DOHH2 (cell line): ENCODE data around the gene FXN.

Experiments
- H3F3A ChIP-seq: fragments of 200-600 bp; sonication (generic), shearing (Covaris generic); 2 replicates; pipeline ENCODE4 v1.6.0; 2016; ENCODE audit warnings: antibody characterized with exemption, mild to moderate bottlenecking; ENCODE audit not compliant: control insufficient read depth, insufficient read depth
- H3K27ac ChIP-seq: fragments of 200-600 bp; sonication (generic); 2 replicates; pipeline ENCODE4 v1.5.1; 2014; ENCODE audit warnings: low read depth, mild to moderate bottlenecking, low read length, moderate library complexity
- H3K27me3 ChIP-seq: fragments of 200-600 bp; sonication (generic); 2 replicates; pipeline ENCODE4 v1.6.1; 2014; ENCODE audit warnings: mild to moderate bottlenecking, low read length, mixed read lengths; ENCODE audit not compliant: control insufficient read depth
- H3K36me3 ChIP-seq: fragments of 200-600 bp; sonication (generic); 2 replicates; pipeline ENCODE4 v1.6.1; 2014; ENCODE audit warnings: mild to moderate bottlenecking, low read length, moderate library complexity, mixed read lengths; ENCODE audit not compliant: control insufficient read depth
- H3K4me1 ChIP-seq: fragments of 200-600 bp; sonication (generic); 2 replicates; pipeline ENCODE4 v1.6.1; 2014; ENCODE audit warnings: mild to moderate bottlenecking, low read length, mixed read lengths; ENCODE audit not compliant: control insufficient read depth
- H3K4me2 ChIP-seq: fragments of 200-600 bp; sonication (generic); 2 replicates; pipeline ENCODE4 v1.6.0; 2014; ENCODE audit warnings: mild to moderate bottlenecking, low read length, moderate library complexity
- H3K4me3 ChIP-seq: fragments of 200-600 bp; sonication (generic); 2 replicates; pipeline ENCODE4 v1.5.1; 2014; ENCODE audit warnings: mild to moderate bottlenecking, low read length, mixed read lengths
- H3K79me2 ChIP-seq: fragments of 200-600 bp; sonication (generic); 2 replicates; pipeline ENCODE4 v1.6.1; 2014; ENCODE audit warnings: mild to moderate bottlenecking, low read length, mixed read lengths; ENCODE audit not compliant: control insufficient read depth
- H3K9me2 ChIP-seq: fragments of 200-600 bp; sonication (generic); replicated peaks from 2 replicates; pipeline ENCODE4 v1.6.1; 2014; ENCODE audit warnings: mild to moderate bottlenecking, low read length, mixed read lengths; ENCODE audit not compliant: control insufficient read depth
- H3K9me3 ChIP-seq: fragments of 200-600 bp; sonication (generic); 2 replicates; pipeline ENCODE4 v1.6.1; 2014; ENCODE audit warnings: antibody characterized with exemption, low read length, mixed read lengths; ENCODE audit not compliant: control insufficient read depth, insufficient read depth
- H4K20me1 ChIP-seq: fragments of 200-600 bp; sonication (generic); 2 replicates; pipeline ENCODE4 v1.6.0; 2014; ENCODE audit warnings: low read depth, mild to moderate bottlenecking, antibody characterized with exemption, low read length, moderate library complexity; ENCODE audit not compliant: control insufficient read depth, insufficient read depth
- EZH2phosphoT487 ChIP-seq: fragments of 200-600 bp; sonication (generic); IDR thresholded peaks from 2 replicates; pipeline ENCODE4 v1.6.1; 2017; ENCODE audit warnings: borderline replicate concordance, mild to moderate bottlenecking, antibody characterized with exemption, low read length, moderate library complexity, mixed read lengths
- TF ChIP-seq, protein P1 (sequence below): fragments of 200-600 bp; sonication (generic); IDR thresholded peaks from one replicate; pipeline ENCODE4 v1.5.1; 2014; ENCODE audit warnings: antibody characterized with exemption, mild to moderate bottlenecking, low read depth, low read length; ENCODE audit not compliant: poor library complexity, severe bottlenecking

FXN gene

DNA sequence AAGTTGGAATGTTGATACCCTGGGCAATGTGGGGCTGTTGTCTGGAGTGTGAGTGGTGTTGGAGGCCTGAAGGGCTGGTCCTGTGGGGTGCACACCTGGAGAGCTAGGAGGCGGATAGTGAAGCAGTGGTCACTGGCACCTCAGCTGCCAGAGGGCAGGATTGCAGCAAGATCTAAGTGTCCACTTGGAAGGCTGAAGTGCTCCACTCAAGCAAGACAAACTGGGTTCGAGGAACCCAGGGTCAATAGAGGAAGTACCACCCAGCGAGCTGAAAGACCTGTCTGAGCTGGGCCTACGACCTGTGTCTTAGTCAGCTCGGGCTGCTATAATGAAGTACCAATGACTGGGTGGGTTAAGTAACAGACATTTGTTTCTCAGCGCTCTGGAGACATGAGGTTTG is 98.9 kb downstream of the FXN start:
- Histone ChIP-seq H3K36me3 (no peaks in the 10 kb centered on the region), H3K4me2 (no peak overlapping the region), H4K20me1 (no peaks in the 10 kb centered on the region), H3K79me2 (no peaks in the 10 kb centered on the region), H3K9me3 (no peaks in the 10 kb centered on the region), H3K27ac (no peak overlapping the region), H3K9me2 (no peaks in the 10 kb centered on the region), H3K27me3 (no peaks in the 10 kb centered on the region), H3K4me3 (no peak overlapping the region), H3F3A (no peaks in the 10 kb centered on the region), H3K4me1 (no peaks in the 10 kb centered on the region)
- no peak for TF ChIP-seq EZH2phosphoT487
- TF ChIP-seq, protein P1, sequence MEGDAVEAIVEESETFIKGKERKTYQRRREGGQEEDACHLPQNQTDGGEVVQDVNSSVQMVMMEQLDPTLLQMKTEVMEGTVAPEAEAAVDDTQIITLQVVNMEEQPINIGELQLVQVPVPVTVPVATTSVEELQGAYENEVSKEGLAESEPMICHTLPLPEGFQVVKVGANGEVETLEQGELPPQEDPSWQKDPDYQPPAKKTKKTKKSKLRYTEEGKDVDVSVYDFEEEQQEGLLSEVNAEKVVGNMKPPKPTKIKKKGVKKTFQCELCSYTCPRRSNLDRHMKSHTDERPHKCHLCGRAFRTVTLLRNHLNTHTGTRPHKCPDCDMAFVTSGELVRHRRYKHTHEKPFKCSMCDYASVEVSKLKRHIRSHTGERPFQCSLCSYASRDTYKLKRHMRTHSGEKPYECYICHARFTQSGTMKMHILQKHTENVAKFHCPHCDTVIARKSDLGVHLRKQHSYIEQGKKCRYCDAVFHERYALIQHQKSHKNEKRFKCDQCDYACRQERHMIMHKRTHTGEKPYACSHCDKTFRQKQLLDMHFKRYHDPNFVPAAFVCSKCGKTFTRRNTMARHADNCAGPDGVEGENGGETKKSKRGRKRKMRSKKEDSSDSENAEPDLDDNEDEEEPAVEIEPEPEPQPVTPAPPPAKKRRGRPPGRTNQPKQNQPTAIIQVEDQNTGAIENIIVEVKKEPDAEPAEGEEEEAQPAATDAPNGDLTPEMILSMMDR, result no peak

DNA sequence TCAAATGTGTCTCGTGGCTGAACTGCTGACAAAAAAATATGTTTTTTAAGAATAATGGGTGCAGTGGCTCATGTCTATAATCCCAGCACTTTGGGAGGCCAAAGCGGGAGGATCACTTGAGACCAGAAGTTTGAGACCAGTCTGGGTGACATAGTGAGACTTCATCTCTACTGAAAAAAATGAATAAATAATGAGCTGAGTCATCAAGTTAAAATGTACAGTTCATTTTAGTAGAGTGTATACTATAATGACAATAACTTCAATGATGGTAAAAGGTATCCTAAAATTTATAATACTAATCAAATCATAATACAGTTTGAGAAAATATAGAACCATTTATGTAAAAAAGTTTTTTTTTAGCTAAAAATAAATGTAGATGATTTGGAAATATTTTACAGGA is 100.6 kb downstream of the FXN start:
- Histone ChIP-seq H3F3A (no peaks in the 10 kb centered on the region), H3K9me3 (no peaks in the 10 kb centered on the region), H3K79me2 (no peaks in the 10 kb centered on the region), H4K20me1 (no peaks in the 10 kb centered on the region), H3K4me3 (no peak overlapping the region), H3K9me2 (no peaks in the 10 kb centered on the region), H3K4me2 (no peak overlapping the region), H3K36me3 (no peaks in the 10 kb centered on the region), H3K27ac (no peak overlapping the region), H3K27me3 (no peaks in the 10 kb centered on the region), H3K4me1 (no peaks in the 10 kb centered on the region)
- TF ChIP-seq, protein P1, result no peak
- TF ChIP-seq EZH2phosphoT487, result no peak

DNA sequence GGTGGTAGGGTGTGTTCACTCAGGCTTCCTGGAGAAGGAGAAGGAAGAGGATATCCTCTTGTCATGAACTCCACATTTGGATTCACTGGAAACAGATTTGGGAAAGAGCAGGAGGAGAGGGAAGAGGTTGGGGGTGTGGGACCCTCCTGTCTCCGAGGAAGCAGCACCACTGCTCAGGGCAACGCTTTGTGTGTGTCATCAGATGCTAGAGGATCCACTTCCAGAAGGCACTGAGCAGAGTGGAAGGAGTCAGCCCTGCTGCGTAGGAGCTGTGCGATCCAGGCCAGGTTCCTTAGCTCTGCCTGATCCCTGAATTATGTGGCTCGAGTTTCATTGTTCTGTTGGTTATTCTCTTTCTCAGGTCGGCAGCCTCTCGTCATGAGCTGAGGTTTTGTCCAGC is 101.2 kb downstream of the FXN start:
- Histone ChIP-seq H3K79me2 (no peaks in the 10 kb centered on the region), H3K27ac (no peak overlapping the region), H3K9me3 (no peaks in the 10 kb centered on the region), H3K9me2 (no peaks in the 10 kb centered on the region), H3K4me3 (no peak overlapping the region), H3K27me3 (no peaks in the 10 kb centered on the region), H3K4me2 (no peak overlapping the region), H4K20me1 (no peaks in the 10 kb centered on the region), H3K4me1 (no peaks in the 10 kb centered on the region), H3K36me3 (no peaks in the 10 kb centered on the region), H3F3A (no peaks in the 10 kb centered on the region)
- TF ChIP-seq, protein P1, result no peak
- no peak for TF ChIP-seq EZH2phosphoT487

DNA sequence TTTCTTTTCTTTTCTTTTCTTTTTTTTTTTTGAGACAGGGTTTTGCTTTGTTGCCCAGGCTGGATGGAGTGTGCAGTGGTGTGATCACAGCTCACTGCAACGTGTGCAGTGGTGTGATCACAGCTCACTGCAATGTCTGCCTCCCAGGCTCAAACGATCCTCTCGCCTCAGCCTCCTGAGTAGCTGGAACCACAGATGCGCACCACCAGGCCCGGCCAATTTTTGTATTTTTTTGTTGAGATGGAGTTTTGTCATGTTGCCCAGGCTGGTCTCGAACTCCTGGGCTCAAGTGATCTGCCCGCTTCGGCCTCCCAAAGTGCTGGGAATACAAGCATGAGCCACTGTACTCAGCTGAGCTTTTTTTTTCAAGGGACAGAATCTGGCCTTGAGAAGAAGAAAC is 101.8 kb downstream of the FXN start:
- Histone ChIP-seq H3K4me3 (no peak overlapping the region), H3K9me3 (no peaks in the 10 kb centered on the region), H4K20me1 (no peaks in the 10 kb centered on the region), H3K4me1 (no peaks in the 10 kb centered on the region), H3K9me2 (no peaks in the 10 kb centered on the region), H3K27me3 (no peaks in the 10 kb centered on the region), H3K36me3 (no peaks in the 10 kb centered on the region), H3F3A (no peaks in the 10 kb centered on the region), H3K4me2 (no peak overlapping the region), H3K79me2 (no peaks in the 10 kb centered on the region), H3K27ac (no peak overlapping the region)
- TF ChIP-seq EZH2phosphoT487, result no peak
- TF ChIP-seq, protein P1, result no peak
